SK-N-SH (cell line): Measurements from ENCODE around the gene PRSS8. TPM values are rescaled to one million over a fixed set of nuclear protein-coding genes. Genes with fewer than 3 reads are reported as not detected.
A peak's percentile ranks its signal among the peaks of the same experiment; 100 is the strongest.

ENCODE experiments used
- CTCF ChIA-PET: fragments of 300-600, 350-600 bp; formaldehyde crosslinking; extraction: SDS; loops from one replicate; lab custom pipeline; 2021; lab: Yijun Ruan, JAX
- POLR2A ChIA-PET: fragments of 350-600 bp; sonication (Branson Sonifier 250); formaldehyde crosslinking; extraction: SDS; loops from one replicate; lab custom pipeline; 2020; ENCODE audit warnings: antibody characterized with exemption, inconsistent platforms; lab: Yijun Ruan, JAX
- DNase-seq: peaks from one replicate; pipeline ENCODE4 v3.0.0; 2012
- H2AFZ ChIP-seq: fragments of 200-600 bp; sonication (generic); 2 replicates; pipeline ENCODE4 v1.8.1; 2016; ENCODE audit warnings: antibody characterized with exemption, mild to moderate bottlenecking, low read depth
- H3F3A ChIP-seq: fragments of 200-600 bp; sonication (generic); replicated peaks from 2 replicates; pipeline ENCODE3; 2016; ENCODE audit warnings: antibody characterized with exemption, mild to moderate bottlenecking; ENCODE audit not compliant: insufficient read depth
- H3K27ac ChIP-seq, 2 experiments: fragments of 200-500 bp in 1 of 2; fragments of 200-600 bp in 1 of 2; sonication (Bioruptor generic) in 1 of 2; sonication (generic), shearing (Covaris generic) in 1 of 2; 2 replicates each; pipeline versions ENCODE4 v1.5.1 to v1.6.1; 2014 to 2016; ENCODE audit warnings: low read depth in 2 of 2, inconsistent platforms in 1 of 2, low read length in 1 of 2, mild to moderate bottlenecking in 1 of 2, mixed read lengths in 1 of 2
- H3K27me3 ChIP-seq: fragments of 200-600 bp; sonication (generic), shearing (Covaris generic); 2 replicates; pipeline ENCODE4 v1.6.1; 2016; ENCODE audit warnings: mixed run types; ENCODE audit not compliant: insufficient read depth
- H3K36me3 ChIP-seq, 2 experiments: fragments of 200-500 bp in 1 of 2; fragments of 200-600 bp in 1 of 2; sonication (Bioruptor generic) in 1 of 2; sonication (generic) in 1 of 2; replicated peaks in 1 of 2; 2 replicates each; pipeline versions ENCODE3 to v1.5.1; 2014 to 2016; ENCODE audit warnings: low read length in 1 of 2, mild to moderate bottlenecking in 1 of 2; ENCODE audit not compliant: insufficient read depth in 2 of 2, control insufficient read depth in 1 of 2
- H3K4me1 ChIP-seq, 2 experiments: fragments of 200-500 bp in 1 of 2; fragments of 200-600 bp in 1 of 2; sonication (Bioruptor generic) in 1 of 2; sonication (generic), shearing (Covaris generic) in 1 of 2; 2 replicates each; pipeline versions ENCODE4 v1.5.1 to v1.6.1; 2014 to 2016; ENCODE audit warnings: low read depth in 1 of 2, low read length in 1 of 2, mixed run types in 1 of 2; ENCODE audit not compliant: insufficient read depth in 2 of 2, control insufficient read depth in 1 of 2
- H3K4me2 ChIP-seq: fragments of 200-600 bp; sonication (generic), shearing (Covaris generic); 2 replicates; pipeline ENCODE4 v1.6.1; 2017; ENCODE audit warnings: mixed run types
- H3K4me3 ChIP-seq, 2 experiments: fragments of 200-500 bp in 1 of 2; fragments of 200-600 bp in 1 of 2; sonication (Bioruptor generic) in 1 of 2; sonication (generic), shearing (Covaris generic) in 1 of 2; 2 replicates each; pipeline versions ENCODE4 v1.5.1 to v1.8.1; 2014 to 2016; ENCODE audit warnings: low read depth in 2 of 2, inconsistent platforms in 1 of 2, low read length in 1 of 2, mild to moderate bottlenecking in 1 of 2, mixed read lengths in 1 of 2, moderate library complexity in 1 of 2
- H3K79me2 ChIP-seq: fragments of 200-600 bp; sonication (generic); 2 replicates; pipeline ENCODE4 v1.8.1; 2017; ENCODE audit warnings: mild to moderate bottlenecking; ENCODE audit not compliant: insufficient read depth
- H3K9ac ChIP-seq: fragments of 200-600 bp; sonication (generic); 2 replicates; pipeline ENCODE4 v1.6.1; 2017; ENCODE audit warnings: mixed run types
- H3K9me2 ChIP-seq: fragments of 200-600 bp; sonication (generic); 2 replicates; pipeline ENCODE4 v1.6.1; 2017; ENCODE audit warnings: mixed run types
- H3K9me3 ChIP-seq: fragments of 200-600 bp; sonication (generic); 2 replicates; pipeline ENCODE4 v1.6.1; 2017; ENCODE audit warnings: mixed run types, mild to moderate bottlenecking, moderate library complexity
- H4K20me1 ChIP-seq: fragments of 200-600 bp; sonication (generic); 2 replicates; pipeline ENCODE4 v1.6.1; 2017; ENCODE audit warnings: mild to moderate bottlenecking, mixed run types; ENCODE audit not compliant: insufficient read depth
- EP300 ChIP-seq, 2 experiments: IDR thresholded peaks; 2 replicates each; pipeline versions ENCODE4 v1.4.0 to v1.6.1; 2012; ENCODE audit warnings: borderline replicate concordance in 1 of 2, low read depth in 1 of 2, low read length in 1 of 2
- EZH2phosphoT487 ChIP-seq: fragments of 200-600 bp; sonication (generic); IDR thresholded peaks from 2 replicates; pipeline ENCODE4 v1.6.1; 2017; ENCODE audit warnings: low read depth, mixed run types, mild to moderate bottlenecking, antibody characterized with exemption, moderate library complexity, borderline replicate concordance
- FOSL2 ChIP-seq: IDR thresholded peaks from 2 replicates; pipeline ENCODE4 v1.4.0; 2012; ENCODE audit warnings: low read depth, mild to moderate bottlenecking, moderate library complexity, borderline replicate concordance
- FOXJ3 ChIP-seq: sonication (generic); formaldehyde crosslinking; IDR thresholded peaks from 2 replicates; pipeline ENCODE4 v1.5.1; 2020; ENCODE audit warnings: mild to moderate bottlenecking, missing genetic modification reagents
- GATA2 ChIP-seq: sonication (generic); formaldehyde crosslinking; IDR thresholded peaks from 2 replicates; pipeline ENCODE4 v1.5.0; 2020; ENCODE audit warnings: mild to moderate bottlenecking, missing genetic modification reagents
- MXI1 ChIP-seq: IDR thresholded peaks from 2 replicates; pipeline ENCODE4 v1.6.1; 2012; ENCODE audit warnings: mild to moderate bottlenecking, low read depth, low read length, improper control_type of control experiment
- PBX3 ChIP-seq: IDR thresholded peaks from 2 replicates; pipeline ENCODE4; 2012
- POLR2AphosphoS5 ChIP-seq: IDR thresholded peaks from 2 replicates; pipeline ENCODE4 v1.6.1; 2012; ENCODE audit warnings: low read depth, low read length
- RAD21 ChIP-seq: IDR thresholded peaks from 2 replicates; pipeline ENCODE4 v1.6.1; 2012; ENCODE audit warnings: mild to moderate bottlenecking, low read length
- RCOR1 ChIP-seq: fragments of 150-350 bp; IDR thresholded peaks from 2 replicates; pipeline ENCODE4 v1.6.1; 2017; ENCODE audit warnings: antibody characterized with exemption, low read length
- RFX5 ChIP-seq: IDR thresholded peaks from 2 replicates; pipeline ENCODE4 v1.6.1; 2012; ENCODE audit warnings: mild to moderate bottlenecking, improper control_type of control experiment, low read length
- SMC3 ChIP-seq: IDR thresholded peaks from 2 replicates; pipeline ENCODE4 v1.6.1; 2012; ENCODE audit warnings: low read depth, low read length, improper control_type of control experiment
- TAF1 ChIP-seq: IDR thresholded peaks from 2 replicates; pipeline ENCODE4 v1.6.1; 2012; ENCODE audit warnings: low read depth, mild to moderate bottlenecking, low read length, moderate library complexity, borderline replicate concordance
- USF2 ChIP-seq: fragments of 150-350 bp; IDR thresholded peaks from 2 replicates; pipeline ENCODE4 v1.6.1; 2017; ENCODE audit warnings: antibody characterized with exemption, low read length, low read depth, borderline replicate concordance
- YY1 ChIP-seq: IDR thresholded peaks from 2 replicates; pipeline ENCODE4 v1.4.0; 2012; ENCODE audit warnings: low read depth, mild to moderate bottlenecking
- ZBTB33 ChIP-seq: IDR thresholded peaks from 2 replicates; pipeline ENCODE4 v1.4.0; 2012; ENCODE audit warnings: low read depth, borderline replicate concordance
- WGBS: methylation state at CpG from one replicate; pipeline ENCODE4 v1.1.6; 2017; ENCODE audit warnings: low lambda C conversion rate; 5-methylcytosine and 5-hydroxymethylcytosine counted together
- polyA plus RNA-seq, 3 experiments: library from polyadenylated mRNA; depleted of rRNA; stranded (reverse); fragments of >200 nt; gene quantifications; 2 replicates each; pipeline ENCODE4 v1.2.3, GENCODE V29; 2012

Gene PRSS8
- polyA plus RNA-seq, 1 of the 3 experiments (the other 2 are of a cell fraction), result 0.07 TPM

GRCh38 chr16:31184888-31185287 is 49.4 kb upstream of the PRSS8 start:
- no peak for DNase-seq
- Histone ChIP-seq H3K9me2 (no peaks in the 10 kb centered on the region), H3K36me3 (peaks cover 69 to 91% of the 10 kb centered on the region in 2 experiments), H3K79me2 (peaks cover 99% of the 10 kb centered on the region), H3K9me3 (no peaks in the 10 kb centered on the region), H4K20me1 (peaks cover 94% of the 10 kb centered on the region), H3K27ac (no peak overlapping the region), H3K9ac (no peak overlapping the region), H3K4me2 (no peak overlapping the region)
- WGBS, result 97% methylated on average over 14 of the region's 14 CpGs
- TF ChIP-seq MXI1, result no peak
- TF ChIP-seq POLR2AphosphoS5, result no peak
- no peak for TF ChIP-seq YY1
- no peak for TF ChIP-seq TAF1
- no peak for TF ChIP-seq PBX3
- no peak for TF ChIP-seq ZBTB33
- no peak for TF ChIP-seq RCOR1
- no peak for TF ChIP-seq RAD21
- TF ChIP-seq, all 33 proteins: peak for 0
- Histone ChIP-seq H2AFZ (no peak overlapping the region), H3K4me3 (no peak overlapping the region), H3K27me3 (no peaks in the 10 kb centered on the region), H3K4me1 (peaks cover 9 to 15% of the 10 kb centered on the region in 2 experiments; a peak in 2 of 4 replicates), H3F3A (peaks cover 40% of the 10 kb centered on the region)
- ChIA-PET POLR2A (no interaction called here), CTCF (interaction anchor here (0.6 to 1.4 kb wide), 3 partner anchors 43 to 527 kb away, joined by 3 to 5 read pairs (median 3); no protein-coding TSS in a partner anchor)

- Histone ChIP-seq H3K9ac (no peak overlapping the region), H3K9me3 (no peaks in the 10 kb centered on the region), H4K20me1 (peaks cover 82% of the 10 kb centered on the region), H3K36me3 (peaks cover 57 to 79% of the 10 kb centered on the region in 2 experiments), H3K27me3 (no peaks in the 10 kb centered on the region), H3K4me3 (no peak overlapping the region; a peak in 1 of 4 replicates), H3K4me1 (peaks cover 9 to 15% of the 10 kb centered on the region in 2 experiments; a peak in 2 of 4 replicates), H3K27ac (no peak overlapping the region), H3K79me2 (peaks cover 95% of the 10 kb centered on the region), H2AFZ (no peak overlapping the region), H3K4me2 (peak overlapping the region; percentile 92), H3K9me2 (no peaks in the 10 kb centered on the region), H3F3A (peaks cover 33% of the 10 kb centered on the region)
- WGBS, result 90% methylated on average over 10 of the region's 10 CpGs
- DNase-seq, result no peak
- ChIA-PET POLR2A (interaction anchor here (0.6 to 1.7 kb wide), 3 partner anchors 15 to 20 kb away, joined by 3 to 5 read pairs (median 4); no protein-coding TSS in a partner anchor), CTCF (interaction anchor here (0.6 to 1.7 kb wide), 7 partner anchors 12 to 684 kb away, joined by 3 to 5 read pairs (median 3); partner anchors contain the start of genes HSD3B7 and ZNF843)
- TF ChIP-seq SMC3, result no peak
- TF ChIP-seq PBX3, result no peak
- TF ChIP-seq RCOR1, result no peak
- no peak for TF ChIP-seq YY1
- TF ChIP-seq RFX5, result no peak
- TF ChIP-seq FOXJ3 (CRISPR knock-in tag), result no peak
- TF ChIP-seq GATA2 (CRISPR knock-in tag), result no peak
- TF ChIP-seq EP300 (IDR thresholded peaks at IDR 0.05; ENCODE audit: borderline replicate concordance in 1 of 2, low read depth in 1 of 2, low read length in 1 of 2), result no peak
- no peak for TF ChIP-seq USF2
- no peak for TF ChIP-seq EZH2phosphoT487
- TF ChIP-seq FOSL2, result no peak
- TF ChIP-seq RAD21, result no peak
Observed at GRCh38 chr16:31183432-31184428, 48.2 kb upstream of the PRSS8 start.
